ENCODE results near the gene KCNQ1OT1.

GRCh38 chr11:2621894-2622293, 77.9 kb downstream of the KCNQ1OT1 start:
- no peak for TF ChIP-seq POLR2A (IDR thresholded peaks at IDR 0.05)
- no peak for TF ChIP-seq CTCF (IDR thresholded peaks at IDR 0.05)
